ENCODE measurements around the gene RELN. TPM values are rescaled to one million over a fixed set of nuclear protein-coding genes. Genes with fewer than 3 reads are reported as not detected.
"Not testable (repeated sequence)": the region's sequence is repeated elsewhere in the genome, so short reads cannot be mapped to it uniquely, and the experiment has no call there.

The RELN gene
- total RNA-seq, 1 donor from 2014 or later = 1.8 TPM

DNA sequence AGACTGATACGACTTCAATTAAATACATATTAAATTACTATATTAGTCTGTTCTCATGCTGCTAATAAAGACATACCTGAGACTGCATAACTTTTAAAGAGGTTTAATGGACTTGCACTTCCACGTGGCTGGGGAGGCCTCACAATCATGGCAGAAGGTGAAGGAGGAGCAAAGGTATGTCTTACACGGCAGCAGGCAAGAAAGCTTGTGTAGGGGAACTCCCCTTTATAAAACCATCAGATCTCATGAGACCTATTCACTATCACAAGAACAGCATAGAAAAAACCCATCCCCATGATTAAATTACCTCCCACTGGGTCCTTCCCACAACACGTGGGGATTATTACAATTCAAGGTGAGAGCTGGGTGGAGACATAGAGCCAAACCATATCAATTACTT, 92.6 kb downstream of the RELN start:
- DNase-seq (ENCODE audit: low spot score) = not testable (repeated sequence)

GRCh38 chr7:103894656-103895596, 94.5 kb downstream of the RELN start:
- no peak for DNase-seq (ENCODE audit: low spot score)

DNA sequence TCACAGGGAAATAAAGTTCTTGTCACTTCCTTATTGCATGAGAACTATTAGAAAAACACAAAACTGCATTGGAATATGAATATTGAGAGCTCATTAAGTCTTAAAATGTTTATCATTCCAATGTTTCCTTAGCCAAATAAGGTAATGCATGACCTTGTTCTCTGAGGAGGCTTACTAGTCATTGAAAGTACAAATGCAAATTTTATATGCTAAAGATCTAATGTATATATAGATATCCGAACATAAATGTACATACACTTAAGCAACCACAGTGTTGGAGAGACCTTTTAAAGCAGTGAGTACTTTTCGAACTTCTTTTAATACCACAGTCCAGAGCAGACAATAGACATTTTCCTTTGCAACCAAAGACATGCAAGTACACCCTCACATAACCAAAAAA, 96.1 kb downstream of the RELN start:
- DNase-seq (ENCODE audit: low spot score) = no peak

- no peak for DNase-seq (ENCODE audit: low spot score)
Observed at GRCh38 chr7:103889451-103889850, 100.0 kb downstream of the RELN start.

- no peak for DNase-seq (ENCODE audit: low spot score)
Observed at GRCh38 chr7:103888603-103889153, 100.8 kb downstream of the RELN start.

GRCh38 chr7:103887853-103888602, 101.4 kb downstream of the RELN start:
- no peak for DNase-seq (ENCODE audit: low spot score)

DNA sequence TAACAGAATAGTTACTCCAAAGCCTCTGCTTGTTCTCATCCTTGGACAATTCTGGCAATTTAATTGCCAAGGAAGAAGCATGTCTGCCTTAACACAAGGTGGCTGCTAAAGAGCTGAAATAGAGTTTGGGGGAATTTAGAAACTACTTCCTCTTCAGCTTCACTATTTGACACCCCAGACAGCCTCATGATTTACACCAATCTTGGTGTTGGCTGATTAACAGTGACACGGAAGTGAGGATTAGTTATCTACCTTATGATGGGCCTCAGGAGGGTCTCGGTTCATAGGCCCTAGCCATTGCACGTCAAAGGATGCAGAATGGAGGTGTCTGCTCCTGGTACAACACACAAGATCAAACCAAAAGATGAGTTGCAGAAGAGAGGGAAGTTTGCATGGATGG, 102.4 kb downstream of the RELN start:
- DNase-seq (ENCODE audit: low spot score) = no peak

DNA sequence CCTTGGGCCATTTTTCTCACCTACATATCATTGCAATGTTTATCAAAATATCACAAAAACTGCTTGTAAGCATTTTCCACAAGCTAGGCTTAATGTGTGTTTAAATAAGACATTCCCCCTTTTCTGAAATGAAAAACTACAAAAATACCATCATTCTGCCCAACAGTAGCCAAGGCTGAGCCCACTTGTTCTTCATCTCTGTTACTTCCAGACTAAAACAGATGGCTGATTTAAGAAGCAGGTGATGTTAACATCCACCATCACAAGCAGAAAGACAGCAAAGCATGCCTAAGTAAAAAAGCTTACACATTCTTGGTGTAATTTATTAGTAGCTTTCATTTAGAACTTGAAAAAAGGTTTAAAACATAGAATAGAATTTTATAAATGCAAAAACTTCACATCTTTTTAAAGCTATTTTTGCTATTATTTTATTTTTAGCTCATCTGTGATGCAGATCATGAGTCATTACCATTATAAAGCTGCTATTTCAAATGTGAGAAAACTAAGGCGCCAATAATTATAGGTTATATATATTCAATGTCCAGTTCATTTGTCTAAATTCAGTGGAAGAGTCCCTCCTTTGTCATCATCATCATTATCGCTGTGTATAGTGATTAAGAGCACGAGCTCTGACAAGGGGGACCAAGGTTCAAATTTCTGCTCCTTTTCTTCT, 109.4 kb downstream of the RELN start:
- DNase-seq (ENCODE audit: low spot score) = no peak

DNA sequence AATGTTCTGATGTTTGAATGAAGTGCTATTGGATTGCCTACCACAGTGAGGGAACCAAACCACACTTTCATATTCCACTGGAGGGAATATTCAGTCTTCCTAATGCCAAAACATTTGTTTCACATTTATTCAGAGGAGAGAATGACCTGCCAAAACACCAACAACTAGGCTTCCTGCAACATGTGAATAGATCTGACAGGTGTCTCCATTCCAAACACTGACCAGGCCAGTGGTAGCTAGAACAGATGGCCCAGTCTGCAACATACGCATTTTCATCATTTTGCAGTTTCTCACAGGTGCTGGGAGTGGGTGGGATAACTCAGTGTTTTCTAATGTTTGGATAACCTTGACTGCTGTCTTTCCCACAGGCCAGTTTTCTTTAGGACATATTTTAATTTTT, 110.0 kb downstream of the RELN start:
- DNase-seq (ENCODE audit: low spot score) = no peak

- no peak for DNase-seq (ENCODE audit: low spot score)
Observed at GRCh38 chr7:103877565-103877964, 111.9 kb downstream of the RELN start.

DNA sequence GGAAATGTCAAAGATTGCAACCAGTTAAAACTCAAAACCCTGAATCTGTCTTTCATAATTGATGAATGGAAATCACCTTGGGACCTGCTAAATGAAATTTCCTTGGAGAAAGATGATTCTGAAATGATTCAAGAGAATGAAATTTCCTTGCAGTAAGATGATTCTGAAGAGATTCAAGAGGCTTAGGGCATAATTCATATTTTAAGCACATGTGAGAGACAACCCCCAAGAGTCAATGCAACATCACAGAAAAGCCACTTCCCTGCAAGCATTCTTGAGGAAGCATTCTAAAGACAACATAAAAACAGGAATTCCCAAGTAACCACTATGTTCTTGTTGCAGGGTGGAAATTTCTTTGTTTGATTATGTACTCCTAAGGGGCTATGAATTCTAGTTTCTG, 113.7 kb downstream of the RELN start:
- DNase-seq (ENCODE audit: low spot score) = no peak

DNA sequence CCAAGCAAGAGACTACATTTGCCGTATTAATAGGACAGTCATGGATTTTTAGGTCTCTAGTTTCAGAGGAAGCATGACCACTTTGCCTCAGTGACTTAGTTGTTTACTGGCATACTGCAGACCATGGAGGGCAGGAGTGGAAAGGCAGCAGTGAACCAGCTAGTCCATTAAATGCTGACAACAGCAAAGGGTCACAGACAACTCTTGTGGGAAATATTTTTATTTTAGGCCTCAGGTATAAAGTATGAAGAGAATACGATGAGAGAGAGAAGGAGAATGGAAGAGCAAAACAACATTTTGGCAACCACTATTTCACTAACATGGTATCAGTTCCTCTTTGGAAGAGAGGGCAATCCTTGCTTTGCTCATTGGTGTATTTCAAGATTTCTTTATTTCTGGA, 118.0 kb downstream of the RELN start:
- no peak for DNase-seq (ENCODE audit: low spot score)

GRCh38 chr7:103870664-103871063, 118.8 kb downstream of the RELN start:
- no peak for DNase-seq (ENCODE audit: low spot score)

DNA sequence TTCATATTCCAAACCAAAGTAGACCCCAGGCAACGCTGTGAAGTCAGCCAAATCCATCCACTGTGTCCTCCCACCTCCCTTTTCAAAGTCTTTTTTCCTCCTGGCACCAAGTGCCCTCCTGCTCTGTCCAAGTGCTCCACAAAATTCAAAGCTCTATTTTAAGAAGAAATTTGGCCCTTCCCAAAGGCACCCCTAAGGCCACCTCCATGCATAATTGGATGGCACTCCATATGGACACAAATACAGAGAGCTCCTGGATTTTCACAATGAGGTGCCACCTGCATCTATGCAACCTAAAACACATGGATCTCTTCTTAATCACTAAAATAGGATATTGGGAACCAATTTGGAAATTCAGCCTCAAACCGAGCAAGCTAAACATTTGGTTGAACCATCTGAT, 121.6 kb downstream of the RELN start:
- no peak for DNase-seq (ENCODE audit: low spot score)

DNA sequence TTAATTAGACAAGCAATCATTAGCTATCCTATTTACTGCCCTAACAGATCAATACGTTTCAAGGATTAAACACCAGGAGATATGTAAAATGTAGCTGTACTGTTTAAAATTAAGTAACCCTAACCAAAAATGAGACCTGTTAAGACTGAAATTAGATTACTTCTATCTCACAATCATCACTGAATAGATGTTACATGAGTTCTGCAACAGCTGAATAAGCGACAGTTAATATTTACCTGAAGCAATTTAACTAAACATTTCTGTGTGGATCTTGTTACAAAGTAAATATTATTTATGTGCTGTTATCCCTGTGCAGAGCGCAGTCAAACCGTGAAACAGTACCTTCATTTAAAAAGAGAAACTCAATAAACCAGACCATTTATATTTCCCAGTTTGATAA, 122.5 kb downstream of the RELN start:
- no peak for DNase-seq (ENCODE audit: low spot score)

DNA sequence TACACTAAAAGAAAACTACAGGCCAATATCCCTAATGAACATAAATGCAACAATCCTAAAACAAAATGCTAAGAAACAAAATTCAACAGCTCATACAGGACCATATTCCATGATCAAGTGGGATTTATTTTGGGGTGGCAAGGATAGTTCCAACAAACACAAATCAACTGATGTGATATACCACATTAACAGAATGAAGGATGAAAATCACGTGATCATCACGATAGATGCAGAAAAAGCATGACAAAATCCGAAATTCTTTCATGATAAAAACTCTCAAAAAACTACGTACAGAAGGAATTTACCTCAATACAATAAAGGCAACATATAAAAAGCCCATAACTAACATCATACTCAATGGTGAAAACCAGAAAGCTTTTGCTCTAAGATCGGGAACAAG, 124.0 kb downstream of the RELN start:
- no peak for DNase-seq (ENCODE audit: low spot score)

- DNase-seq (ENCODE audit: low spot score) = no peak
Observed at GRCh38 chr7:103862302-103863035, 127.0 kb downstream of the RELN start.

- DNase-seq (ENCODE audit: low spot score) = no peak
Observed at GRCh38 chr7:103859709-103860108, 129.7 kb downstream of the RELN start.

GRCh38 chr7:103857435-103857834, 132.0 kb downstream of the RELN start:
- no peak for DNase-seq (ENCODE audit: low spot score)

DNA sequence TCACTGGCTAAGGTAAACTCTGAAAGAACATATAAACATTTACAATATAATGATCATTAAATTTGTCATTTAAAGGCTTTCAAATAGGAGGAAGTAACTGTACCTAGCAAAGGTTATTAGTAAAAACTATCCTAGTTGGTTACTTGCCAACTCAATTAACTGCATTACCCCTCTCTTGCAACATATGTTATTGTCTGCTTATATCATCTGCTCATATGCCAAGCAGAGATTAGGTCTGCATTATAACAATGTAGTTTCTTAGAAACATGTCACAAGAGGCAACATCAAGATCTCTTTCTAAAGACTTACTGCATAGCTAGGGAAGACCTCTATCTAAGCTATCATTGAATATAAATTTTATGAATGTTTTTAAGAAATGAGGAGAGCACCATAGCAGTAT, 132.5 kb downstream of the RELN start:
- no peak for DNase-seq (ENCODE audit: low spot score)

DNA sequence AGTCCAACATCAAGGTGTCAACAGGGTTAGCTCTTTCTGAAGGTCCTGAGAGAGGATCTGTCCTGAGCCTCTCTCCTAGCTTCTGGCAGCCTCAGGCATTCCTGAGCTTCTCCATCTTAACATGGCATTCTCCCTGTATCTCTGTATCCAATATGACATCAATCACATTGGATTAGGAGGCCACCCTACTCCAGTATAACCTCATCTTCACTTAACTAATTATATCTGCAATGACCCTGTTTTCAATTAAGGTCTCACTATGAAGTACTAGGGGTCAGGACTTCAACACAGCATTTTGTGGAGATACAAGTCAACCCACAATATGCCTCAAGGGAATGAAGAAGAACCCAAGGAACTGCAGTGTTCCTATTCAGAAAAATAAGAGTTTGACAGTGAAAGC, 133.8 kb downstream of the RELN start:
- no peak for DNase-seq (ENCODE audit: low spot score)

Data from mesenteric fat pad (tissue), 1 donor.